GM12873 (cell line): ENCODE results near the gene FRMPD1.

Source experiments
- CTCF ChIP-seq: IDR thresholded peaks from 2 replicates; pipeline ENCODE4 v1.5.1; 2012; ENCODE audit warnings: low read depth, mild to moderate bottlenecking, moderate library complexity, low read length, control low read depth; ENCODE audit not compliant: insufficient read depth; ENCODE audit errors: missing control alignments

Gene FRMPD1

GRCh38 chr9:37617161-37617560 lies 33.6 kb upstream of the FRMPD1 start:
- no peak for TF ChIP-seq CTCF

- no peak for TF ChIP-seq CTCF
Observed at GRCh38 chr9:37617832-37618231, 32.9 kb upstream of the FRMPD1 start.

GRCh38 chr9:37618817-37619216 lies 31.9 kb upstream of the FRMPD1 start:
- TF ChIP-seq CTCF: no peak

GRCh38 chr9:37619806-37620205 lies 30.9 kb upstream of the FRMPD1 start:
- no peak for TF ChIP-seq CTCF

GRCh38 chr9:37620396-37620795 lies 30.4 kb upstream of the FRMPD1 start:
- no peak for TF ChIP-seq CTCF

- TF ChIP-seq CTCF: no peak
Observed at GRCh38 chr9:37621273-37622121, 29.3 kb upstream of the FRMPD1 start.

GRCh38 chr9:37622462-37622861 lies 28.3 kb upstream of the FRMPD1 start:
- no peak for TF ChIP-seq CTCF

GRCh38 chr9:37623267-37623666 lies 27.5 kb upstream of the FRMPD1 start:
- no peak for TF ChIP-seq CTCF
